GM18951 (cell line): Measurements from ENCODE around the gene KCNK18.

Experiments used
- POLR2A ChIP-seq: IDR thresholded peaks from 4 replicates; pipeline ENCODE4 v1.6.1; 2011; ENCODE audit warnings: mild to moderate bottlenecking; ENCODE audit not compliant: insufficient read length, insufficient read depth; ENCODE audit errors: extremely low read depth
- in situ Hi-C: fragments of 300-500 bp; cut with MboI; formaldehyde crosslinking; loops from one replicate; pipeline ENCODE4 v1.12.0; 2022; ENCODE audit warnings: low sequenced_read_pairs, mixed read lengths, inconsistent platforms; ENCODE audit not compliant: unreplicated experiment

KCNK18 gene

GRCh38 chr10:117197189-117197588, at the start of gene KCNK18:
TSS of gene KCNK18 (plus strand) at chr10:117197489. CDS start at chr10:117197489, 0 bp downstream.
- in situ Hi-C loops: no loop called here
- TF ChIP-seq POLR2A: no peak

GRCh38 chr10:117148284-117148683, 49.0 kb upstream of the KCNK18 start:
- no peak for TF ChIP-seq POLR2A
- in situ Hi-C loops: no loop called here

- in situ Hi-C loops: no loop called here
- TF ChIP-seq POLR2A: no peak
These were observed 44.6 kb upstream of the KCNK18 start for GRCh38 chr10:117152668-117153067.

DNA sequence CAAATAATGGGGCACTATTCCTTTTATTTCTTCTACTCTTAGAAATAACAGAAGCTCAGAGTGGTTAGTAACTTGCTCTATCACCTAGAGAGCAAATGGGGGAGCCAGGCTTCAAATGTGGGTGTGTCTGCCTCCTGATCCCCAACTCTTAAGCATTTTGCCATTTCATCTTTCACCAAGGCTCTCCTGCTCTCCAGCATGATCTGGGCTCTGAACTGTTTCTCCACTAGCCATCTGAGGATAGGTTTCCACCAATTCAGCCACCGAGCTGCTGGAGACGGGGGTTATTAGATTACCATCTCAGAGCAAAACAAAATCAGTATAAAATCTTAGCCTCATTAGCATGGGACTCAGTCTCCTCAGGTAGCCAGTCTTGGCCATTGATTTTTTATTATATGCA, 39.0 kb upstream of the KCNK18 start:
- in situ Hi-C loops: no loop called here
- TF ChIP-seq POLR2A: no peak

- no peak for TF ChIP-seq POLR2A
- in situ Hi-C loops: no loop called here
These were observed 37.9 kb upstream of the KCNK18 start for GRCh38 chr10:117159390-117159789.

GRCh38 chr10:117160567-117160966, 36.7 kb upstream of the KCNK18 start:
- TF ChIP-seq POLR2A: no peak
- in situ Hi-C loops: no loop called here

DNA sequence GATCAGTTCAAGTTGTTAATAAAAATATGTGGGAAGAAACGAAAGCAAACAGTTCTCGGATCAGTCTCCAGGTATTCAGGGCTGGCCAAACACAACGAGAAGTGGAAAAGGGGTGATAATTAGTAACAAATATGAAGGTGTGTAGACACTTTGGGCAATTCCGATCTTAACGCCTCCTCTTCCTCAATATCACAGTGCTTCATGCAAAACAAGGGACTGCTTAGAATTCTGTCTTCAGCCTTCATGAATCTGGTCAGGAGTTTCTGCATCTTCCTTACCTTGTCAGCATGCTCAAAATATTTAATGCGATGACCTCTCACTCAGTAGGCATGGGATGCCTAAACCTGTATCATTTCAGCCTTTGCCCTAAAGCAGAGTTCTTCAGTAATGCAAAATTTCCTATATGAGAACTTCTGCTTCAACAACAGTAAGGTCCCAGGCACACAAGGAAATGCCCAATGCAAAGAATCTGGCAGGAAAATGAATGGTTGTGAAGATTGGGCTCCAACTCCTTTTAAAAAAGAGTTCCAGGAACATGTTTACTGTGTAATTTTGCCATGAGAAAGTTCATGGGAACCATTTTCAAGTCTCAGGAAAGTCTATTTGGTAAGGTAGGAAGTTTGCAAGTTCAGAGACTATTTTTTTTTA, 35.8 kb upstream of the KCNK18 start:
- no peak for TF ChIP-seq POLR2A
- in situ Hi-C loops: no loop called here

DNA sequence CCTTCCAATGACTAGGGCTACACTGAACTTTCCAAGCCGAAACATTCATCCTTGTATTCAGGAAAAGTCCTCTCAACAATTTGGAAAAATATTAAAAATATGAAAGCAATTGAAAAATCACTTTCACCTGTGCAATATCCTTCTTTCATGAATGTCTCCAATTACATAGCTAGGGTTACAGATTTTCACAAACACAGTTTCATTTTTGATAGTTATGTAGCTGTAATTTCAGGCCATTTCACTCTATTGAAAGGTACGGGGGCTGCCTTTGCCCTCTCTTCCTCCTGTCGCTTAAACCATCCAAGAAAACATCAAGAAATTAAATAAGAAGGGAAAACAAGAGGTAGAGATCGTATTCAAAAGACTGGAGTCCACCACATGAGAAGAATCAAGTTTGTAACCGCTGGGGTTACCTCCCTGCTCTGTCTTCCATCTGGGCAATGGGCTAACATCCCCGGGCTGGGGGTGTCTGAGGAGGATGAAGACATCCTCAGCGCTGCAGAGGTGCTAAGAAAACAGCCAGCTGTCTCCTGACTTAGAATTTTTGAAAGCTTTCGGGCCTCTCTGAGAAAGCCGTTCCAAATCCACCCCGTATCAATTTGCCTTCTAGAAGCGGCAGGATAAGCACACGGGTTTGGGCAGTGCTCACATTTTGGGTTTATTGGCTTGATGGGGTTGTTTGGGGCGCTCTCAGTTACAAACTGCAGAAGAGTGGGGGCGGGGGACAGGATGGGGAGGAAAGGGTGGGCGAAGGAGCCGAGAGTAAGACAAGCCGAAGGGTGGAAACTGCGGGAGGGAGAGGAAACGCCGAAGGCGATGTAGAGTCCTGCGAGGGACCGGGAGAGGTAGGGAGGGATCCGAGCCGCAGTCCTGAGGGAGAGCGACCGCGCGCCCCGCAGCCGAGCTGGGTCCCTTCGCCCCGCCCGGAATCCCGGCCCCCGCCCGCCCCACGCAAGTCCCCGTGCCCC, 34.9 kb upstream of the KCNK18 start:
- TF ChIP-seq POLR2A: no peak
- in situ Hi-C loops: no loop called here

DNA sequence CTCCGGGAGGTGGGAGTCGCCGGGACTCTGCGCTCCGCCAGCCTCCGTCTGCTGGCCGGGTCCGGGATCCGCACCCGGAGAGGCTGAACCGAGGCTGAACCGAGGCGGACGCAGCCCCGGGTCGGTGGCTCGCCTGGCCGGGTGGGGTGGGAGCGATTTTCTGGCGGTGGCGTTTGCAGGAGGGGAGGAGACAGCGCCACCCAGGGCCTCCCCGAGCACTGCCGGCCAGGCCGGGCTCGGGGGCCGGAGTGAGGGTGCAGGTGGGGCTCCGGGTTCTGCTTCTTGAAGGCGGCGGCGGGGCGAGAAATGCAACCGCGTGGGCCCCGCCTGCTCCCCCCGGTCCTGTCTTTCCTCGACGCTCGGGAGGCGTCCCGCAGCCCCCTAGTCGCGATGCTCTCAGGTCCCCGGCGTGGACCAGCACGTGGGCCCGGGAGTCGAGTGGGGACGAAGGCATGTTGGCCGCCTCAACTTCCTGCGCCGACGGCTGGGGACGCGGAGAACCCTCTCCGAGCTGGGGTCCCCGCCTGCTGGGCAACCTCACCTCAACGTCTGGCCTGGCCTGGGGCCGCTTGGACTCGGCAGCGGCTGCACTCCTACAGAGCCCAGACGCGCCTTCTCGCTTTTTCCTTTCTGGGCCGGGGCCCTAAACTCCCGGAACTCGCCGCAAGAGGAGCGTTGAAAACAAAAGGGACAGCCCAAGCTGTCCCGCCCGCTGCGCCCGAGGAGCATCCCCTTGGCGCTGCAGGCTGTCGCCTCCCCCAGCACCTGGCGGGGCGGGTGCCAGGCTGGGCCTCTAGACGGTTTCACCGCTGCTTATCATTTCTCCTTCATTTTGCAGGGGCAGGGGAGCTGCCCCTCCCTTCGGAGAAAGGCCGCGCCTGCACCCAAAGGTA, 34.0 kb upstream of the KCNK18 start:
- in situ Hi-C loops: no loop called here
- TF ChIP-seq POLR2A: no peak

- TF ChIP-seq POLR2A: no peak
- in situ Hi-C loops: no loop called here
These were observed 33.2 kb upstream of the KCNK18 start for GRCh38 chr10:117163954-117164548.

DNA sequence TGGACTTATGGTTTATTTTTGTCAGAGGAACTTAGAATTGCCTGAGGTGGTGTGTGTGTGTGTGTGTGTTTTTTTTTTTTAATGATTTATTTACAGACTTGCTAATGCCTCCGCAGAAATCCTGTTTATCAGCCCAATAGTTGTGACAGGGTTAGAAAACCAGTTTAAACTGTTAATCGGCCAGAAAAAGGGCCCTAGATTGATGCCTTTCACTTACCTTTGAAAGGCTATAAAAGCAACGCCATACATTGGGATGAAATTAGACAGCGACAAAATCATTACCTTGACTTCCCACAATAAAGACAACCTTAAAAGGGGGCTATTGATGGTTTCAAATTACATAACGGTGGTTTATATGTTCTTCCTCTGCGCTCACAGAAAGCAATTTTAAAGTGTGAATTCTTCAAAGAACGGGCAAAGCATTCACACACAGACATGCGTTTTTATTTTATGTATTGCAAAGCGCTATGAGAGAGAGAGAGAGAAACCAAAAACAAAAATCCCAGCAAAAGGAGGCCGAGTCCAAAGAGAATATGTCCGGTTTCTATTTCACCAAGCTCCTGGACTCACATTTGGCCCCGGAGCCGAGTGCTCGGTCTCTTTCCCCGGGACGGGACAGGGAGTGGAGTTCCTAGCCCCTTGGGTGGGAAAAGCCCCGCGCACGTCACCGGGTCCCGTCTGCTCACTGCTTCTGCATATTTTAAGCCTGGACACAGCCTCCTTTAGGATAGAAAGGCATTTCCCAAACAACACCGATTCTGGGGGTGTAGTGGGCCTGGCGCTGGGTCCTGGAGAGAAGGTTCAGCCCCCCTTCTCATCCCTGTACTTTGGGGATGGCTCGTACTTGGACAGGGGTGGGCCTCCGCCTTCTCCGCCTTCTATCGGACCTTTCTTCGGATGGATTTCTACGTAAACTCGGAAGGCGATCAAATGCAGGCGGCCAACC, 32.4 kb upstream of the KCNK18 start:
- in situ Hi-C loops: no loop called here
- TF ChIP-seq POLR2A: no peak
